Vagina (tissue), 2 donors: ENCODE data around the gene MX2. TPM values are rescaled to one million over a fixed set of nuclear protein-coding genes. Genes with fewer than 3 reads are reported as not detected.

Experiments
- DNase-seq, 2 donors: peaks; one replicate each; pipeline ENCODE4 v3.0.0-alpha.2; 2017; ENCODE audit errors: extremely low spot score in 2 of 2
- H3K27ac ChIP-seq: fragments of 200-600 bp; sonication (generic); one replicate; pipeline ENCODE4 v1.5.1; 2019
- H3K27me3 ChIP-seq: fragments of 200-600 bp; sonication (generic); one replicate; pipeline ENCODE4 v1.5.1; 2019
- H3K36me3 ChIP-seq, 2 donors: fragments of 200-600 bp; sonication (generic); one replicate each; pipeline ENCODE4 v1.5.1; 2017 to 2019
- H3K4me1 ChIP-seq: fragments of 200-600 bp; sonication (generic); one replicate; pipeline ENCODE4 v1.5.1; 2019
- H3K4me3 ChIP-seq, 2 donors: fragments of 200-600 bp; sonication (generic); 1 replicate in 1 of 2; 2 replicates in 1 of 2; pipeline ENCODE4 v1.5.1; 2016 to 2019
- H3K9me3 ChIP-seq: fragments of 200-600 bp; sonication (generic); one replicate; pipeline ENCODE4 v1.5.1; 2019
- POLR2A ChIP-seq, 2 donors: fragments of 450-650 bp; IDR thresholded peaks; one replicate each; pipeline ENCODE4 v1.6.1; 2017; ENCODE audit warnings: antibody characterized with exemption in 2 of 2, mild to moderate bottlenecking in 2 of 2, moderate library complexity in 2 of 2
- POLR2AphosphoS5 ChIP-seq, 2 donors: sonication (generic); formaldehyde crosslinking; IDR thresholded peaks; one replicate each; pipeline ENCODE4 v1.9.0; 2017; ENCODE audit warnings: antibody characterized with exemption in 2 of 2, mild to moderate bottlenecking in 2 of 2, low read depth in 1 of 2; ENCODE audit not compliant: insufficient read depth in 1 of 2
- intact Hi-C: fragments of 100-400 bp; cut with DNase I; formaldehyde crosslinking; loops from one replicate; pipeline ENCODE4 v1.15.1; 2023
- total RNA-seq: library from RNA; depleted of rRNA; stranded (reverse); fragments of >200 nt; gene quantifications from one replicate; pipeline ENCODE4 v1.2.3, GENCODE V29; 2016
- TF ChIP-seq, protein P1 (sequence below), 3 experiments: fragments of 450-650 bp in 2 of 3; fragments of 200-600 bp in 1 of 3; sonication (generic) in 1 of 3; IDR thresholded peaks; one replicate each; pipeline ENCODE4 v1.5.1; 2017 to 2019; ENCODE audit warnings: antibody characterized with exemption in 3 of 3, mild to moderate bottlenecking in 2 of 3, moderate library complexity in 2 of 3

Gene MX2
- total RNA-seq, 1 donor from 2014 or later, result 13.5 TPM

DNA sequence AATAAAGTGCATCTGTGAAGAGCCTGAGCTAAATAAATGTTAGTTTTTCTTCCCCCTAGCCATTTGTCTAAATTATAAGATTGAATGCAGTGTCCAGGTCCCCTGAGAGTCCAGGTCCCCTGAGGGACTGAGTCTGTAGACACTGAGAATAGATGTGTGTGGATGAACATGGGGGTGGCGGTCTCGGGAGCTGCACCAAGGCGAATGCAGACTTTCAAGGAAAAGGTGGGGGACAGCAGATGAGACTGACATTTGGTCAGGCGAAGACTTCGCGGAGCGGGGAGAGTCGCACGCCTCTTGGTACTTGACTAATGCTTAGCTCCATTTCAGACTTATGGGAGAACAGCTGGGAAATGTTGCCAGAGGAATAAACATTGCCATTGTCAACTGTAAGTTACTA, 17.7 kb upstream of the MX2 start:
- no peak for DNase-seq
- no peak overlapping the region for H3K27ac ChIP-seq
- no peak overlapping the region for H3K4me3 ChIP-seq
- H3K4me1 ChIP-seq, result no peaks in the 10 kb centered on the region
- no peaks in the 10 kb centered on the region for H3K27me3 ChIP-seq
- H3K9me3 ChIP-seq, result no peaks in the 10 kb centered on the region
- no peaks in the 10 kb centered on the region for H3K36me3 ChIP-seq
- TF ChIP-seq POLR2A (IDR thresholded peaks at IDR 0.05), result no peak
- TF ChIP-seq POLR2AphosphoS5 (IDR thresholded peaks at IDR 0.05; ENCODE audit: insufficient read depth in 1 of 2, low read depth in 1 of 2), result no peak
- intact Hi-C loops, result no loop called here

DNA sequence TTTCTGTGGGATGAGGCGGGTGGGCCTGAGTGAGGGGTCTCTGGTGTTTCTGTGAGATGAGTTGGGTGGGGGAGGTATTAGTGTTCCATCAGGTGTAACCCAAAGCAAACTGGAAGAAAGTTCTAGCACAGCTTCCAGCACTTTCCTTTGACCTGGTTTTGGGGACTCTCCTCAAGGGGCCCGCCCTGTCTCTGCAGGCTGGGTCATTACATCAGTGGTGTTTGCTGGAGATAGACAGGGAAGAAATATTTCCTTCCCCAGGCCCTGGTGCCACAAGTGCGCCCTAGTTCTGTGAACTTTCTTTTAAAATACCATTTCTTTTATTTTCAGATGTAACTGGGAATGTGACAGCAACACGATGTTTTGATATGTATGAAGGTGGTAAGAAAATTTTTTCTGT, 16.5 kb upstream of the MX2 start:
- DNase-seq, result no peak
- Histone ChIP-seq H3K27ac (no peak overlapping the region), H3K4me3 (no peak overlapping the region), H3K9me3 (no peaks in the 10 kb centered on the region), H3K27me3 (no peaks in the 10 kb centered on the region), H3K36me3 (no peaks in the 10 kb centered on the region), H3K4me1 (no peaks in the 10 kb centered on the region)
- intact Hi-C loops, result no loop called here
- no peak for TF ChIP-seq POLR2A (IDR thresholded peaks at IDR 0.05)
- TF ChIP-seq POLR2AphosphoS5 (IDR thresholded peaks at IDR 0.05; ENCODE audit: insufficient read depth in 1 of 2, low read depth in 1 of 2), result no peak
- TF ChIP-seq, protein P1, sequence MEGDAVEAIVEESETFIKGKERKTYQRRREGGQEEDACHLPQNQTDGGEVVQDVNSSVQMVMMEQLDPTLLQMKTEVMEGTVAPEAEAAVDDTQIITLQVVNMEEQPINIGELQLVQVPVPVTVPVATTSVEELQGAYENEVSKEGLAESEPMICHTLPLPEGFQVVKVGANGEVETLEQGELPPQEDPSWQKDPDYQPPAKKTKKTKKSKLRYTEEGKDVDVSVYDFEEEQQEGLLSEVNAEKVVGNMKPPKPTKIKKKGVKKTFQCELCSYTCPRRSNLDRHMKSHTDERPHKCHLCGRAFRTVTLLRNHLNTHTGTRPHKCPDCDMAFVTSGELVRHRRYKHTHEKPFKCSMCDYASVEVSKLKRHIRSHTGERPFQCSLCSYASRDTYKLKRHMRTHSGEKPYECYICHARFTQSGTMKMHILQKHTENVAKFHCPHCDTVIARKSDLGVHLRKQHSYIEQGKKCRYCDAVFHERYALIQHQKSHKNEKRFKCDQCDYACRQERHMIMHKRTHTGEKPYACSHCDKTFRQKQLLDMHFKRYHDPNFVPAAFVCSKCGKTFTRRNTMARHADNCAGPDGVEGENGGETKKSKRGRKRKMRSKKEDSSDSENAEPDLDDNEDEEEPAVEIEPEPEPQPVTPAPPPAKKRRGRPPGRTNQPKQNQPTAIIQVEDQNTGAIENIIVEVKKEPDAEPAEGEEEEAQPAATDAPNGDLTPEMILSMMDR (IDR thresholded peaks at IDR 0.05), result no peak

DNA sequence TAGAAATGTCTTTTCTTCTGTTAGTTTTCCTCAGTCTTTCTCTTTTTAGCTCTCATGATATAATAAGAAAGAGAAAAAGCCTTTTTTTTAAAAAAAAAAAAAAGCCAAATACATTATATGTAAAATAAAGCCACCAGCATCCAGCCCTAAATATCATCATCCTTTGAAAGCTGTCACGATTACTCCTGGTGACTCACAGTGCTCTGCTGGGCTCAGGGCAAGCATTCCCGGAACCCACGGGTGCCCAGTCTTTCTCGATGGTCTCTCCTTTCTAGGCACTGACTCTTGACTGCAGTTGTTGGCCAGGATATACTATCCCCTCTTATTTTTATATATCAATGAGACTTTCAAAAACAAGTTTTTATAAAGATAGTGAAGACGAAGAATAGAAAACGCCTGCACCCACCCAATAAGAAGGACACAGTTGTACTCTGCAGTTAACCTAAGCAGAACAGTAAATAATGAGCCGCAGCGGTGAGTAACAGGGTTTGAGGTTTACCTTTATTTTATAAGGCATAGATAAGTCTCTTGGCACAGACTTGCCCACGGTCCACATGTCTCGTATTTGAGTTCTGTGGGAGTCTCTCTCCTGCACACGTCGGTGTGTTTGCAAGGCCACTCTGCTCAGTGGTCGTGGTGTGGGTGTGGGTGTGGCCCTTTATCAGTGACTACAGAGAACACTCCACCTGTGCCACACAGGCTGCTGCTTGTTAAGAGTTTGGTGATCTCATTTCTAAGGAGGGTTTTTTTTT, 15.7 kb upstream of the MX2 start:
- TF ChIP-seq POLR2AphosphoS5 (IDR thresholded peaks at IDR 0.05; ENCODE audit: insufficient read depth in 1 of 2, low read depth in 1 of 2), result no peak
- TF ChIP-seq, protein P1 (IDR thresholded peaks at IDR 0.05), result no peak
- TF ChIP-seq POLR2A (IDR thresholded peaks at IDR 0.05), result no peak

DNA sequence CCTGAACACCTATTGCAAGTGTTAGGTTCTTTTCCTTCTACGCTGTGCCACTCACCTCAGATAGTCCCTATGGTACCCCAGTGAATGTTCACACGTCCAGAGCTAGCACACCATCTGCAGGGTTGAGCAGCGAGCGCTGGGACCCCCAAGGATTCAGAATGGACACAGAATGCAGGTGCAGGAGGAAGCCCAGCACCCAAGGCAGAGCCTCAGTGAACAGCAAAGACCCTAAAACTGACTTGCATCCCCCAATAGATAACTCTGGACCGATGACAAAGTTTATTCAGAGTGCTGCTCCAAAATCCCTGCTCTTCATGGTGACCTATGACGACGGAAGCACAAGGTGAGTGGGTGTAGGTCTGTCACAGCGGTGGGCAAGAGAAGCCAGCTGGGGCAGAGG, 15.1 kb upstream of the MX2 start:
- TF ChIP-seq POLR2A (IDR thresholded peaks at IDR 0.05) (no peak), POLR2AphosphoS5 (IDR thresholded peaks at IDR 0.05; ENCODE audit: insufficient read depth in 1 of 2, low read depth in 1 of 2) (no peak)
- TF ChIP-seq, protein P1 (IDR thresholded peaks at IDR 0.05), result no peak
- Histone ChIP-seq H3K4me1 (no peaks in the 10 kb centered on the region), H3K27me3 (no peaks in the 10 kb centered on the region), H3K4me3 (no peak overlapping the region), H3K27ac (no peak overlapping the region), H3K36me3 (no peaks in the 10 kb centered on the region), H3K9me3 (no peaks in the 10 kb centered on the region)
- intact Hi-C loops, result no loop called here
- DNase-seq, result no peak

More for the DNA sequence above, 15.7 kb upstream of the MX2 start:
- H3K4me3 ChIP-seq, result no peak overlapping the region
- no peaks in the 10 kb centered on the region for H3K9me3 ChIP-seq
- intact Hi-C loops, result no loop called here
- no peaks in the 10 kb centered on the region for H3K36me3 ChIP-seq
- no peak overlapping the region for H3K27ac ChIP-seq
- H3K27me3 ChIP-seq, result no peaks in the 10 kb centered on the region
- no peak for DNase-seq
- H3K4me1 ChIP-seq, result no peaks in the 10 kb centered on the region

DNA sequence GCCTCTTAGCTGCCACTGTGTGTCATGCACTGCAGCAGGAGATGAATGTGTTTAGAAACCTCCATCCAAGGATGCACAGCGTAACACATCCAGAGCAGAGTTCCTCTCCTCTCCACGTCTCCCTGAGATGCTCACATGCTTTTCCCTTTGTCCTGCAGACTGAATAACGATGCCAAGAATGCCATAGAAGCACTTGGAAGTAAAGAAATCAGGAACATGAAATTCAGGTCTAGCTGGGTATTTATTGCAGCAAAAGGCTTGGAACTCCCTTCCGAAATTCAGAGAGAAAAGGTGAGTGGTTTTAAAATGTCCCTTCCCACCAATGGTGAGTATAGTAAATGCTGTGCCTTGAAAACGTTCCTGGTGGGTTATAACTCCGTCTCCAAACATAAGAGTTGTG, 13.4 kb upstream of the MX2 start:
- no peak for DNase-seq
- H3K4me3 ChIP-seq, result no peak overlapping the region
- no peak overlapping the region for H3K27ac ChIP-seq
- TF ChIP-seq POLR2AphosphoS5 (IDR thresholded peaks at IDR 0.05; ENCODE audit: insufficient read depth in 1 of 2, low read depth in 1 of 2) (no peak), POLR2A (IDR thresholded peaks at IDR 0.05) (no peak)
- TF ChIP-seq, protein P1 (IDR thresholded peaks at IDR 0.05), result no peak
- no peaks in the 10 kb centered on the region for H3K9me3 ChIP-seq
- no peaks in the 10 kb centered on the region for H3K36me3 ChIP-seq
- H3K27me3 ChIP-seq, result no peaks in the 10 kb centered on the region
- intact Hi-C loops, result no loop called here
- no peaks in the 10 kb centered on the region for H3K4me1 ChIP-seq
